Measurements from ENCODE around the gene CALHM5. TPM values are rescaled to one million over a fixed set of nuclear protein-coding genes. Genes with fewer than 3 reads are reported as not detected.

Gene CALHM5
- total and polyA plus RNA-seq, 10 of the 15 experiments (the other 5 are each of a cell fraction or from before 2014, with no cell fraction given), result not detected

DNA sequence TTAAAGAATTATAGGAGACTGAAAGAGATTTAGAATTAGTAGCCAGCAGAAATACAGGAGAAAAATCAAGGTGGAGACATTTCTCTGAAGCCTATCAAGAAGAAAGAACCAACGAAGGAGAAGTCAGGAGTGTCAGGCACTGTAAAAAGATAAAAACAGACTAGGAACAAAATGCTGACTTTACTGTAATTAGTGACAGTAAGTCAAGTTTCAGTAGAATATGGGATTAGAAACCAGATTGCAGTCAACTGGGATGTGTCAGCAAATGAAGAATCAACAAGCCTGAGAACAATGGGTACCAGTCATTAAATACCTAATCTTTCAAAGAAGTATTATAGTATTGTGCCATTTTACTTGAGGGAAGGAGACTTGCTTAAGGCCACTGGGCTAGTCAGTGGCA, 28.7 kb upstream of the CALHM5 start (continued):
- TF ChIP-seq CUX1 (IDR thresholded peaks at IDR 0.05; ENCODE audit: insufficient replicate concordance, low read depth, low read length) (no peak), ZSCAN29 (IDR thresholded peaks at IDR 0.05) (no peak), TCF12 (IDR thresholded peaks at IDR 0.05; ENCODE audit: low read depth, low read length) (no peak), NKRF (conservative IDR thresholded peaks at IDR 0.05) (no peak)

DNA sequence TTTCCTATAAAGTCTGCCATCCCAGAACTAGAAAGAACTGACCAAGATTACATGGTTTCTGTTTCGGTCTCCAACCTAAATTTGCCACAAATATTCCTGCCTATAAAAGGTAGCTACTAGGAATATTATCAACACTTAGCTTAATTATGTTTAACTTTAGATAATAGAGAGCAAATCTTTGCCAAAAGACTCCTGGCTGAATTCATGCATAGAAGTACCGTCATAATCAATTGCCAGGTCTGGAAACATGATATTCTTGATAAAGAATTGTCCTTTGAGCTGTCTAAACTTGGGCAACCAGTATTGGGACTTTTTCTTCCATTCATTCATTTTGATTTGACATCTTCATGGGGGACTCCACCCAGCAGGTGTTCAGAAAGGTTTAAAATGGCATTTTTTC, 27.8 kb upstream of the CALHM5 start:
- WGBS (ENCODE audit: insufficient coverage, insufficient replicate concordance, low lambda C conversion rate, missing lambda C conversion rate), result 28% methylated on average over 2 of the region's 2 CpGs
- ChIA-PET SMC1A (ENCODE audit: uncharacterized antibody, unreplicated experiment) (interaction anchor here (2.1 kb wide), 1 partner anchor 12 kb away, joined by 5 read pairs; no protein-coding TSS in a partner anchor), CTCF (interaction anchor here (1.1 kb wide), 2 partner anchors 10 to 11 kb away, joined by 3 read pairs; no protein-coding TSS in a partner anchor), POLR2A (no interaction called here), RAD21 (ENCODE audit: unreplicated experiment) (no interaction called here)
- no peaks in the 10 kb centered on the region for H3K9me3 ChIP-seq (replicated peaks; ENCODE audit: control insufficient read depth, insufficient read depth, low read length)
- no TSS peak for BruUV-seq (replicated peaks)
- no peak overlapping the region for H3K4me2 ChIP-seq (ENCODE audit: control insufficient read depth, insufficient read depth)
- ATAC-seq, result no peak
- no peak overlapping the region for H3K27ac ChIP-seq (ENCODE audit: control insufficient read depth, insufficient read depth)
- intact Hi-C loops (cut with micrococcal nuclease; ENCODE audit: unreplicated experiment), result no loop called here
- DNase-seq (ENCODE audit: low read depth, low spot score), result no peak
- H3K27me3 ChIP-seq (replicated peaks in 1 of 2; ENCODE audit: control insufficient read depth in 2 of 2, insufficient read depth in 2 of 2, low read length in 1 of 2), result peaks cover 0 to 1% of the 10 kb centered on the region in 2 experiments; a peak in 2 of 4 replicates
- H4K20me1 ChIP-seq (ENCODE audit: control insufficient read depth, insufficient read depth), result no peaks in the 10 kb centered on the region
- H3K79me2 ChIP-seq (ENCODE audit: control insufficient read depth, insufficient read depth, low read length), result no peaks in the 10 kb centered on the region
- no peak overlapping the region for H3K4me3 ChIP-seq
- H3K36me3 ChIP-seq (ENCODE audit: control insufficient read depth in 2 of 2, insufficient read depth in 2 of 2, low read length in 1 of 2), result no peaks in the 10 kb centered on the region
- FAIRE-seq, result no peak
- no peaks in the 10 kb centered on the region for H3K4me1 ChIP-seq (ENCODE audit: control insufficient read depth, insufficient read depth, low read length)
- in situ Hi-C loops (cut with MboI), result no loop called here
- H2AFZ ChIP-seq (ENCODE audit: control insufficient read depth, low read depth, low read length), result no peak overlapping the region
- no peak overlapping the region for H3K9ac ChIP-seq (ENCODE audit: control insufficient read depth, insufficient read depth, low read length)
- no peak for TF ChIP-seq MEF2A (IDR thresholded peaks at IDR 0.05; ENCODE audit: insufficient read depth, low read depth, low read length)
- TF ChIP-seq KDM1A (IDR thresholded peaks at IDR 0.05; ENCODE audit: borderline replicate concordance), result no peak
- TF ChIP-seq, protein P1, sequence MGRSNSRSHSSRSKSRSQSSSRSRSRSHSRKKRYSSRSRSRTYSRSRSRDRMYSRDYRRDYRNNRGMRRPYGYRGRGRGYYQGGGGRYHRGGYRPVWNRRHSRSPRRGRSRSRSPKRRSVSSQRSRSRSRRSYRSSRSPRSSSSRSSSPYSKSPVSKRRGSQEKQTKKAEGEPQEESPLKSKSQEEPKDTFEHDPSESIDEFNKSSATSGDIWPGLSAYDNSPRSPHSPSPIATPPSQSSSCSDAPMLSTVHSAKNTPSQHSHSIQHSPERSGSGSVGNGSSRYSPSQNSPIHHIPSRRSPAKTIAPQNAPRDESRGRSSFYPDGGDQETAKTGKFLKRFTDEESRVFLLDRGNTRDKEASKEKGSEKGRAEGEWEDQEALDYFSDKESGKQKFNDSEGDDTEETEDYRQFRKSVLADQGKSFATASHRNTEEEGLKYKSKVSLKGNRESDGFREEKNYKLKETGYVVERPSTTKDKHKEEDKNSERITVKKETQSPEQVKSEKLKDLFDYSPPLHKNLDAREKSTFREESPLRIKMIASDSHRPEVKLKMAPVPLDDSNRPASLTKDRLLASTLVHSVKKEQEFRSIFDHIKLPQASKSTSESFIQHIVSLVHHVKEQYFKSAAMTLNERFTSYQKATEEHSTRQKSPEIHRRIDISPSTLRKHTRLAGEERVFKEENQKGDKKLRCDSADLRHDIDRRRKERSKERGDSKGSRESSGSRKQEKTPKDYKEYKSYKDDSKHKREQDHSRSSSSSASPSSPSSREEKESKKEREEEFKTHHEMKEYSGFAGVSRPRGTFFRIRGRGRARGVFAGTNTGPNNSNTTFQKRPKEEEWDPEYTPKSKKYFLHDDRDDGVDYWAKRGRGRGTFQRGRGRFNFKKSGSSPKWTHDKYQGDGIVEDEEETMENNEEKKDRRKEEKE (IDR thresholded peaks at IDR 0.05), result no peak
- no peak for TF ChIP-seq NKRF (conservative IDR thresholded peaks at IDR 0.05)
- no peak for TF ChIP-seq ASH2L (IDR thresholded peaks at IDR 0.05; ENCODE audit: borderline replicate concordance, low read depth)
- no peak for TF ChIP-seq IKZF2 (IDR thresholded peaks at IDR 0.05)
- no peak for TF ChIP-seq POLR2A (IDR thresholded peaks at IDR 0.05; ENCODE audit: low read depth, low read length)
- TF ChIP-seq FOXM1 (IDR thresholded peaks at IDR 0.05; ENCODE audit: low read depth, low read length), result no peak
